Measurements from ENCODE around the gene KRT7.
"Not testable (repeated sequence)": the region's sequence is repeated elsewhere in the genome, so short reads cannot be mapped to it uniquely, and the experiment has no call there.

KRT7 gene

GRCh38 chr12:52280796-52281560, 47.9 kb downstream of the KRT7 start:
- DNase-seq: no peak

- no peak for DNase-seq
Observed at GRCh38 chr12:52284562-52285171, 51.6 kb downstream of the KRT7 start.

- no peak for DNase-seq
Observed at GRCh38 chr12:52285172-52285745, 52.2 kb downstream of the KRT7 start.

GRCh38 chr12:52285851-52286530, 52.9 kb downstream of the KRT7 start:
- no peak for DNase-seq

- DNase-seq: not testable (repeated sequence)
Observed at GRCh38 chr12:52286857-52287785, 54.1 kb downstream of the KRT7 start.

- not testable (repeated sequence) for DNase-seq
Observed at GRCh38 chr12:52287816-52288805, 55.1 kb downstream of the KRT7 start.

GRCh38 chr12:52290483-52291134, 57.6 kb downstream of the KRT7 start:
- DNase-seq: not testable (repeated sequence)

- no peak for DNase-seq
Observed at GRCh38 chr12:52291267-52291935, 58.4 kb downstream of the KRT7 start, which contains the start of gene KRT81. Gene KRT81 (minus strand): TSS chr12:52291534. CDS start chr12:52291465, 69 bp downstream.

- DNase-seq: no peak
Observed at GRCh38 chr12:52293926-52294325, 60.9 kb downstream of the KRT7 start.

- DNase-seq: no peak
Observed at GRCh38 chr12:52294803-52295202, 61.8 kb downstream of the KRT7 start.

GRCh38 chr12:52295663-52296062, 62.6 kb downstream of the KRT7 start:
- no peak for DNase-seq

- no peak for DNase-seq
Observed at GRCh38 chr12:52296572-52297215, 63.7 kb downstream of the KRT7 start.

Measured in CD4-positive, alpha-beta T cell treated with Interleukin-6 for 4 hours (primary cell).